Lung (tissue), 12 donors: ENCODE measurements around the gene PDE4B. TPM values are rescaled to one million over a fixed set of nuclear protein-coding genes. Genes with fewer than 3 reads are reported as not detected.

Experiments
- ATAC-seq: fragments of 200-7000 bp; cut with Tn5 transposase; one replicate; pipeline ENCODE4 v1.9.1; 2020; ENCODE audit warnings: moderate number of reproducible peaks; ENCODE audit not compliant: insufficient read depth, low FRiP score
- DNase-seq, 3 donors: peaks; one replicate each; pipeline ENCODE4 v3.0.0-alpha.2; 2013 to 2017
- H3K27ac ChIP-seq, 2 donors: one replicate each; pipeline ENCODE4 v1.5.1; 2013; ENCODE audit warnings: mild to moderate bottlenecking in 2 of 2, moderate library complexity in 2 of 2, control low read depth in 1 of 2, inconsistent platforms in 1 of 2, low read depth in 1 of 2, low read length in 1 of 2
- H3K27me3 ChIP-seq, 3 donors: one replicate each; pipeline ENCODE4 v1.5.1; 2013; ENCODE audit warnings: low read length in 2 of 3; ENCODE audit not compliant: control insufficient read depth in 3 of 3, insufficient read depth in 3 of 3
- H3K36me3 ChIP-seq, 4 donors: one replicate each; pipeline ENCODE4 v1.5.1; 2013; ENCODE audit warnings: low read length in 4 of 4, mild to moderate bottlenecking in 1 of 4, moderate library complexity in 1 of 4; ENCODE audit not compliant: control insufficient read depth in 4 of 4, insufficient read depth in 4 of 4
- H3K4me1 ChIP-seq, 5 donors: one replicate each; pipeline ENCODE4 v1.5.1; 2013; ENCODE audit warnings: low read length in 5 of 5, mild to moderate bottlenecking in 2 of 5, moderate library complexity in 1 of 5; ENCODE audit not compliant: control insufficient read depth in 5 of 5, insufficient read depth in 5 of 5
- H3K4me3 ChIP-seq: one replicate; pipeline ENCODE4 v1.5.1; 2013; ENCODE audit warnings: mild to moderate bottlenecking, control low read depth, moderate library complexity
- H3K9ac ChIP-seq, 2 donors: one replicate each; pipeline ENCODE4 v1.5.1; 2013; ENCODE audit warnings: low read length in 2 of 2, control low read depth in 1 of 2; ENCODE audit not compliant: insufficient read depth in 1 of 2
- H3K9me3 ChIP-seq, 4 donors: one replicate each; pipeline ENCODE4 v1.5.1; 2013; ENCODE audit warnings: low read length in 3 of 4, mild to moderate bottlenecking in 1 of 4, moderate library complexity in 1 of 4; ENCODE audit not compliant: control insufficient read depth in 4 of 4, insufficient read depth in 3 of 4
- WGBS, 2 donors: extraction: QIAGEN DNeasy Blood & Tissue Kit; methylation state at CpG; one replicate each; pipeline ENCODE4 v1.1.7; 2013; 5-methylcytosine and 5-hydroxymethylcytosine counted together
- polyA plus RNA-seq, 2 donors: library from polyadenylated mRNA; stranded (reverse); fragments of 200-250 nt; gene quantifications; one replicate each; pipeline ENCODE4 v1.2.1, GENCODE V29; 2013
- total RNA-seq, 2 donors: library from RNA; depleted of rRNA in 1 of 2; stranded (reverse); fragments of >200 nt in 1 of 2; gene quantifications; one replicate each; pipeline ENCODE4 v1.2.1, GENCODE V29; 2014 to 2021
- TF ChIP-seq, protein P1 (sequence below): IDR thresholded peaks from 2 replicates; pipeline ENCODE4 v1.5.1; 2012; ENCODE audit warnings: mild to moderate bottlenecking; ENCODE audit errors: control extremely low read depth, extremely low read depth
- donor health status: control.
- donor health status: control.
- donor health status: Bipolar disorder and iron deficiency.
- donor health status: healthy.
- donor health status: DM: yes; HTN: yes; CAD: no.

PDE4B gene
- total and polyA plus RNA-seq, 4 donors: 4.0 to 96.2 (median 20.2) TPM

DNA sequence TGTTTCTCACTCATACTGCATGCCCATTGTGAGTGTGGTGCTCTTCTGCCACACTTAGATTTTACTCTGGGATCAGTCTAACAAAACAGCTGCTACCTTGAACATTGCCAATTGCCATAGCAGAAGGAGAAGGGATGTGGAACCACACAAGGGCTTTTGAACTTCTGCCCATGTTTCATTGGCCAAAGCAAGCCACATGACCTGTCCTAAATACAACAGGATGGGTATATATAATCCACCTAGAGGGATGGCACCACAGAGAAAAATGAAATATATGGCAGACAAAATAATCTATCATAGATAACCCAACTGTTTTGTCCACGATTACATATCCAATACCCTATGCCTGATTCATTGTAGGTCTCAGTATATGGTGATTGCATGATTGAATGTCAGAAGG, 26.3 kb downstream of the PDE4B start:
- DNase-seq (no peak), ATAC-seq (no peak)
- no peaks in the 10 kb centered on the region for H3K27me3 ChIP-seq
- H3K4me3 ChIP-seq: no peak overlapping the region
- H3K36me3 ChIP-seq: no peaks in the 10 kb centered on the region
- no peaks in the 10 kb centered on the region for H3K4me1 ChIP-seq
- H3K9me3 ChIP-seq: no peaks in the 10 kb centered on the region
- WGBS, 2 donors: 90 to 95% methylated on average over 1 of the region's 1 CpG
- no peak overlapping the region for H3K27ac ChIP-seq
- no peak overlapping the region for H3K9ac ChIP-seq
- TF ChIP-seq, protein P1, sequence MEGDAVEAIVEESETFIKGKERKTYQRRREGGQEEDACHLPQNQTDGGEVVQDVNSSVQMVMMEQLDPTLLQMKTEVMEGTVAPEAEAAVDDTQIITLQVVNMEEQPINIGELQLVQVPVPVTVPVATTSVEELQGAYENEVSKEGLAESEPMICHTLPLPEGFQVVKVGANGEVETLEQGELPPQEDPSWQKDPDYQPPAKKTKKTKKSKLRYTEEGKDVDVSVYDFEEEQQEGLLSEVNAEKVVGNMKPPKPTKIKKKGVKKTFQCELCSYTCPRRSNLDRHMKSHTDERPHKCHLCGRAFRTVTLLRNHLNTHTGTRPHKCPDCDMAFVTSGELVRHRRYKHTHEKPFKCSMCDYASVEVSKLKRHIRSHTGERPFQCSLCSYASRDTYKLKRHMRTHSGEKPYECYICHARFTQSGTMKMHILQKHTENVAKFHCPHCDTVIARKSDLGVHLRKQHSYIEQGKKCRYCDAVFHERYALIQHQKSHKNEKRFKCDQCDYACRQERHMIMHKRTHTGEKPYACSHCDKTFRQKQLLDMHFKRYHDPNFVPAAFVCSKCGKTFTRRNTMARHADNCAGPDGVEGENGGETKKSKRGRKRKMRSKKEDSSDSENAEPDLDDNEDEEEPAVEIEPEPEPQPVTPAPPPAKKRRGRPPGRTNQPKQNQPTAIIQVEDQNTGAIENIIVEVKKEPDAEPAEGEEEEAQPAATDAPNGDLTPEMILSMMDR: no peak

DNA sequence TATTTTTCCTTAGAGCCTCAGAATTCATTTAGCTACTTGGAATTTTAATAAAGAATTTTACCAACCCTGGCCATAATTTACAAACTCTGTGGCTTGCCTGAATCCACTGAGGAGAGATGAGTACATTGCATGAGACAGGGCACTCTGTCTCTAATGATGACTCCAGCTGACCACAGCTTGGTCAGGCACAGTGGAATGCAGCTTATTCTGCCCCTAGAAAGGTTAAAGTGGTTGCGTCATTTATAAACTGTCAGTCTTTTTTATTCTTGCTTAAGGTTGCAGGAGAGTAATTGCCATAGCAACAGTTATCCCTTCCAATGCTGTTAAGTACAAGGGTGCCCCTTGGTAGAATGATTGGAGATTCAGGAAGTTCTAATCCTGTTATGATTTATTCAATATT, 28.3 kb downstream of the PDE4B start:
- TF ChIP-seq, protein P1: no peak
- 76 to 89% methylated on average over 1 of the region's 1 CpG for WGBS, 2 donors
- H3K27me3 ChIP-seq: no peaks in the 10 kb centered on the region
- no peak for DNase-seq
- peak overlapping the region in 1 of 2 donors; percentile 63 for H3K27ac ChIP-seq
- H3K4me1 ChIP-seq: no peaks in the 10 kb centered on the region
- no peak overlapping the region for H3K4me3 ChIP-seq
- H3K9ac ChIP-seq: no peak overlapping the region
- no peaks in the 10 kb centered on the region for H3K36me3 ChIP-seq
- no peaks in the 10 kb centered on the region for H3K9me3 ChIP-seq
- peak; percentile 47 for ATAC-seq

DNA sequence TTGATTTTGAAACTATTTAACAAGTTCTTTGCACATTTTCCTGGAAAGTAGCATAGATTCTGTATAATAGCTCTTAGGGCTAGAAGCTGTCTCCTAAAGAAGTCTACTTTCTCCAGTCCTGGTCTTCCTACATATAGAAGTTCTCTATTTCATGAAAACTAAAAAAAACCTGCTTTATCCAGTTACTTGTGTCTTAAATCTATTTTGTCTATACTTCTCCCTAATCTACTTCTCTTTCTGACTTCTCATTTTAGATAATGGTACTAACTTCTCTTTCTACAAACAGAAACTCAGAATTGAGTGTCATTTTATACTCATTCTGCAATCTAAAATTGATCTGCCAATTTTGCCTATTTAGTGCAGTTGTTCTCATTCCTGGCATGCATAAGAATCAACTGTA, 28.7 kb downstream of the PDE4B start:
- TF ChIP-seq, protein P1: no peak
- Histone ChIP-seq H3K4me3 (no peak overlapping the region), H3K4me1 (no peaks in the 10 kb centered on the region), H3K27ac (no peak overlapping the region), H3K36me3 (no peaks in the 10 kb centered on the region), H3K27me3 (no peaks in the 10 kb centered on the region), H3K9me3 (no peaks in the 10 kb centered on the region), H3K9ac (no peak overlapping the region)
- ATAC-seq (no peak), DNase-seq (no peak)

DNA sequence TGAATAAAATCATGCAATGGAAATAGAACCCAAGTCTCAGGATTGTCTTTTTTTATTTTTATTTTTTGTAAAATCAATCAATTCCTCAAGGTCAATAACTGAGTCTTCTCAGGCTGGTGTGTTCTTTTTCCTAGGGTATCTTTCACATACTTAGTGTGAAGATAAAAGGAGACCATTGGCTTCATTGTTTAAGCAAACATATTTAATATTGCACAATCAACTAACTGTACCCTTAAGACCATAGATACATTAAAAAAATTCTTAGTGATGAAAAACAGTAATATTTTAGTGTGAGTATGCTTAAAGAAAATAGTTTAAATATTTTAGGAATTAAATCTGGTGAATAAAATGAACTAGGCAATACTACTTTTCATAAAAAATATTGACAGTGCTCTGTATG, 31.4 kb downstream of the PDE4B start:
- Histone ChIP-seq H3K27me3 (no peaks in the 10 kb centered on the region), H3K36me3 (no peaks in the 10 kb centered on the region), H3K4me1 (no peaks in the 10 kb centered on the region), H3K27ac (no peak overlapping the region), H3K9ac (no peak overlapping the region), H3K9me3 (no peaks in the 10 kb centered on the region), H3K4me3 (no peak overlapping the region)
- TF ChIP-seq, protein P1: no peak
- DNase-seq (no peak), ATAC-seq (no peak)
